Measurements from ENCODE around the gene WFDC13. TPM values are rescaled to one million over a fixed set of nuclear protein-coding genes. Genes with fewer than 3 reads are reported as not detected.

WFDC13 gene, protein sequence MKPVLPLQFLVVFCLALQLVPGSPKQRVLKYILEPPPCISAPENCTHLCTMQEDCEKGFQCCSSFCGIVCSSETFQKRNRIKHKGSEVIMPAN
- total RNA-seq: not detected in 2 replicates

DNA sequence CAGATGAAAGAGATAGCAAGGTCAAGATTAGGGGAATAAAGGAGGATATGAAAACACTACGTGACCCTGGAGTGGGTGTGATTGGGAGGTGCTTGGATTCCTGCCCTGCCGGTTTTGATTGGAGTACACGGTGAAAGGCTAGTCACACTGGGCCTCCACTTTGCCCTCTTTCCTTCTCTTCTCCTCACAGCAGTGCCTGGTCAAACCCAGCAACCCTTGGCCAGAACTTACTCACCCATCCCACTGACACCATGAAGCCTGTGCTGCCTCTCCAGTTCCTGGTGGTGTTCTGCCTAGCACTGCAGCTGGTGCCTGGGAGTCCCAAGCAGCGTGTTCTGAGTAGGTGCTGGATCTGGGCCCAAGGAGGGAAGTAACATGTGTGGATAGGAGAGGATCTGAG is at the start of gene WFDC13:
Gene WFDC13, plus strand, starts transcription at position 166 of the 400 bp plus-strand sequence. Its CDS starts 86 bp downstream, at position 252.

DNA sequence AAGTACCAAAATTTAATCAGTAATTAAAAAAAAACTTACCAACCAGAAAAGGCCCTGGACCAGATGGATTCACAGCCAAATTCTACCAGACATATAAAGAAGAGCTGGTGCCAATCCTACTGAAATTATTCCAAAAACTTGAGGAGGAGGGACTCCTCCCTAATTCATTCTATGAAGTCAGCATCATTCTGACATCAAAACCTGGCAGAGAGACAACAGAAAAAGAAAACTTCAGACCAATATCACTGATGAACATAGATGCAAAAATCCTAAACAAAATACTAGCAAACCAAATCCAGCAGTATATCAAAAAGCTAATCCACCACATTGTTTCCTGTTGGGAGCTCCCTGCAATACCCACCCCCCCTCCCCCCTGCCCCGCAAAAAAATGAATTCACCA is 31.7 kb upstream of the WFDC13 start, which contains the start of gene WFDC11:
Gene WFDC11, minus strand, starts transcription at position 101 of the 400 bp plus-strand sequence. CDS start 19,639 bp downstream, outside the sequence.

DNA sequence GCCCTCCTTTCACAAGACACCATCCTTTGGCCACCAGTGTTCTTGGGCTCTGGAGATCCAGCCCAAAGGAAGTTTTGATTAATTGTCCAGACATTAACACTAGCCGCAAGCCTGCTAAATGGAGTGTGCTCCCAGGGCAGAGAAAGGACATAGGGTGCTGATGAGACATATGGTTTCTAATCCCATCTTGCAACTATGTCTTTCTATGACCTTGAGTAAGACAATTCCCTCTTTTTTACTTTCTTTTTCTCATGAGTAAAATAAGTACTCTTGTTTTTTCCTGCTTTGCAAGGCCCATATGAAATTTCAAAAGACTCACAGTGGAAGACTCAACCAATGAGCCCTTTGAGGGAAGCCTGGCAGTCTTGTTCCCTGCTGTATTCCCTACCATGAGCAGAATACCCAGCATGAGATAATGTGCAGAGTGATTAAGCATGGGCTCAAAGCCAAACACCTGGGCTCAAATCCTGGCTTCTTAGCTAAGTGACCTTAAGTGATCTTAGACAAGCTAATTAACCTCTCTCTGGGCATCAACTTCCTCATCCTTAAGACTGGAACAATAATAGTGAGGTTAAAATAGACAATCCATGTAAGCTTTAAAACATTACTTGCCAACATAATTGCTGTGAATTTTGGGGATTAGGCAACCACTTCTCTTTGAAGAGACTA is 3.3 kb downstream of the WFDC13 start, which contains the start of gene WFDC10B:
Gene WFDC10B, minus strand, starts transcription at position 51 of the 669 bp plus-strand sequence. CDS start 19,027 bp downstream, outside the sequence.

DNA sequence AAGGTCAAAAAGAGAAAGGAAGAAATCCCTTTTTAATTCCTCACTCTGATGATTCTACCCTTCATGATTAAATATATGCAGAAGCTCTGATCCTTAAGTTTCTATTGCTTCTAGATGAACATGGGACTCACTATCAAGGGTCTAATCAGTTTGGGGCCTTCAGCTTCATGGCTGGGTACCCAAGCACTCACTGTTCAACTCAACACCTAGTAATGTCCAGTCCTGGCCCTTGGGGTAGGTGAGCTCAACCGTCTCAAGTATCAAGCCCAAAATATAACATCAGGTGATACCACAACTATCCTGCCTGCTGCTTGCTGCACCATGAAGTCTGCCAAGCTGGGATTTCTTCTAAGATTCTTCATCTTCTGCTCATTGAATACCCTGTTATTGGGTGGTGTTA is 20.2 kb downstream of the WFDC13 start, which contains the start of gene SPINT4:
Gene SPINT4, plus strand, starts transcription at position 301 of the 400 bp plus-strand sequence. Its CDS starts 21 bp downstream, at position 322.

Other genes starting within 250 kb of the WFDC13 start
- gene WFDC2, start 232.3 kb upstream of the WFDC13 start, total RNA-seq: 12.0 TPM in 1 of 2 replicates, not detected in the other
- gene SPINT3, start 186.4 kb upstream of the WFDC13 start, total RNA-seq: not detected in 2 replicates
- gene WFDC6, start 162.6 kb upstream of the WFDC13 start, total RNA-seq: not detected in 2 replicates
- not detected in 2 replicates for gene EPPIN, start 154.6 kb upstream of the WFDC13 start, total RNA-seq
- not detected in 2 replicates for gene WFDC8, start 122.8 kb upstream of the WFDC13 start, total RNA-seq
- not detected in 2 replicates for gene WFDC10A, start 72.3 kb upstream of the WFDC13 start, total RNA-seq
- not detected in 2 replicates for gene WFDC9, start 70.8 kb upstream of the WFDC13 start, total RNA-seq
- gene WFDC11, start 31.8 kb upstream of the WFDC13 start, total RNA-seq: not detected in 2 replicates
- gene WFDC10B, start 3.0 kb downstream of the WFDC13 start, total RNA-seq: not detected in 2 replicates
- gene SPINT4, start 20.3 kb downstream of the WFDC13 start, total RNA-seq: not detected in 2 replicates
- gene WFDC3, start 89.8 kb downstream of the WFDC13 start, total RNA-seq: 0.43 TPM in 1 of 2 replicates, not detected in the other
- gene DNTTIP1, start 89.9 kb downstream of the WFDC13 start, total RNA-seq: 14.9 and 16.1 TPM in 2 replicates
- gene UBE2C, start 110.6 kb downstream of the WFDC13 start, total RNA-seq: 0.34 TPM in 1 of 2 replicates, not detected in the other
- not detected in 2 replicates for gene TNNC2, start 125.3 kb downstream of the WFDC13 start, total RNA-seq
- 12.3 and 13.1 TPM in 2 replicates for gene SNX21, start 131.8 kb downstream of the WFDC13 start, total RNA-seq
- 23.9 and 29.3 TPM in 2 replicates for gene ACOT8, start 155.4 kb downstream of the WFDC13 start, total RNA-seq
- gene ZSWIM3, start 155.6 kb downstream of the WFDC13 start, total RNA-seq: 3.1 and 4.6 TPM in 2 replicates
- gene ZSWIM1, start 179.2 kb downstream of the WFDC13 start, total RNA-seq: 3.8 and 5.2 TPM in 2 replicates
- 0.34 and 1.00 TPM in 2 replicates for gene SPATA25, start 185.6 kb downstream of the WFDC13 start, total RNA-seq
- gene NEURL2, start 189.2 kb downstream of the WFDC13 start, total RNA-seq: 1.7 and 1.9 TPM in 2 replicates
- gene CTSA, start 189.3 kb downstream of the WFDC13 start, total RNA-seq: 18.8 and 72.7 TPM in 2 replicates
- gene PLTP, start 210.1 kb downstream of the WFDC13 start, total RNA-seq: 31.8 and 117 TPM in 2 replicates
- gene PCIF1, start 232.6 kb downstream of the WFDC13 start, total RNA-seq: 7.9 and 10.7 TPM in 2 replicates